Measurements from ENCODE around the gene BCL6.
A peak's percentile ranks its signal among the peaks of the same experiment; 100 is the strongest.

BCL6 gene

GRCh38 chr3:187758318-187758955 is 13.2 kb upstream of the BCL6 start:
- no peaks in the 10 kb centered on the region for H3K4me1 ChIP-seq
- H3K9me3 ChIP-seq, result no peaks in the 10 kb centered on the region
- no peaks in the 10 kb centered on the region for H3K36me3 ChIP-seq
- TF ChIP-seq, protein P1, sequence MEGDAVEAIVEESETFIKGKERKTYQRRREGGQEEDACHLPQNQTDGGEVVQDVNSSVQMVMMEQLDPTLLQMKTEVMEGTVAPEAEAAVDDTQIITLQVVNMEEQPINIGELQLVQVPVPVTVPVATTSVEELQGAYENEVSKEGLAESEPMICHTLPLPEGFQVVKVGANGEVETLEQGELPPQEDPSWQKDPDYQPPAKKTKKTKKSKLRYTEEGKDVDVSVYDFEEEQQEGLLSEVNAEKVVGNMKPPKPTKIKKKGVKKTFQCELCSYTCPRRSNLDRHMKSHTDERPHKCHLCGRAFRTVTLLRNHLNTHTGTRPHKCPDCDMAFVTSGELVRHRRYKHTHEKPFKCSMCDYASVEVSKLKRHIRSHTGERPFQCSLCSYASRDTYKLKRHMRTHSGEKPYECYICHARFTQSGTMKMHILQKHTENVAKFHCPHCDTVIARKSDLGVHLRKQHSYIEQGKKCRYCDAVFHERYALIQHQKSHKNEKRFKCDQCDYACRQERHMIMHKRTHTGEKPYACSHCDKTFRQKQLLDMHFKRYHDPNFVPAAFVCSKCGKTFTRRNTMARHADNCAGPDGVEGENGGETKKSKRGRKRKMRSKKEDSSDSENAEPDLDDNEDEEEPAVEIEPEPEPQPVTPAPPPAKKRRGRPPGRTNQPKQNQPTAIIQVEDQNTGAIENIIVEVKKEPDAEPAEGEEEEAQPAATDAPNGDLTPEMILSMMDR (IDR thresholded peaks at IDR 0.05; ENCODE audit: low read depth, low read length), result no peak
- H3K4me3 ChIP-seq (ENCODE audit: low read depth, low read length), result no peak overlapping the region
- DNase-seq, result no peak
- H3K27me3 ChIP-seq, result no peaks in the 10 kb centered on the region; the same call in 1 of the 2 replicates

- DNase-seq, result no peak
- Histone ChIP-seq H3K4me1 (no peaks in the 10 kb centered on the region), H3K9me3 (no peaks in the 10 kb centered on the region), H3K4me3 (ENCODE audit: low read depth, low read length) (no peak overlapping the region), H3K36me3 (no peaks in the 10 kb centered on the region), H3K27me3 (no peaks in the 10 kb centered on the region)
- TF ChIP-seq, protein P1 (IDR thresholded peaks at IDR 0.05; ENCODE audit: low read depth, low read length), result no peak
Measured at GRCh38 chr3:187753516-187753915, 8.2 kb upstream of the BCL6 start.

- no peak for DNase-seq
- TF ChIP-seq, protein P1 (IDR thresholded peaks at IDR 0.05; ENCODE audit: low read depth, low read length), result no peak
- no peaks in the 10 kb centered on the region for H3K27me3 ChIP-seq
- H3K9me3 ChIP-seq, result no peaks in the 10 kb centered on the region
- H3K4me1 ChIP-seq, result no peaks in the 10 kb centered on the region; the same call in 1 of the 2 replicates
- no peak overlapping the region for H3K4me3 ChIP-seq (ENCODE audit: low read depth, low read length)
- H3K36me3 ChIP-seq, result no peaks in the 10 kb centered on the region
Measured at GRCh38 chr3:187750513-187751123, 5.3 kb upstream of the BCL6 start.

GRCh38 chr3:187750006-187750512 is 4.8 kb upstream of the BCL6 start:
- TF ChIP-seq, protein P1 (IDR thresholded peaks at IDR 0.05; ENCODE audit: low read depth, low read length), result no peak
- H3K4me1 ChIP-seq, result no peaks in the 10 kb centered on the region; the same call in 1 of the 2 replicates
- DNase-seq, result no peak
- H3K27me3 ChIP-seq, result no peaks in the 10 kb centered on the region
- no peak overlapping the region for H3K4me3 ChIP-seq (ENCODE audit: low read depth, low read length)
- no peaks in the 10 kb centered on the region for H3K36me3 ChIP-seq
- no peaks in the 10 kb centered on the region for H3K9me3 ChIP-seq

DNA sequence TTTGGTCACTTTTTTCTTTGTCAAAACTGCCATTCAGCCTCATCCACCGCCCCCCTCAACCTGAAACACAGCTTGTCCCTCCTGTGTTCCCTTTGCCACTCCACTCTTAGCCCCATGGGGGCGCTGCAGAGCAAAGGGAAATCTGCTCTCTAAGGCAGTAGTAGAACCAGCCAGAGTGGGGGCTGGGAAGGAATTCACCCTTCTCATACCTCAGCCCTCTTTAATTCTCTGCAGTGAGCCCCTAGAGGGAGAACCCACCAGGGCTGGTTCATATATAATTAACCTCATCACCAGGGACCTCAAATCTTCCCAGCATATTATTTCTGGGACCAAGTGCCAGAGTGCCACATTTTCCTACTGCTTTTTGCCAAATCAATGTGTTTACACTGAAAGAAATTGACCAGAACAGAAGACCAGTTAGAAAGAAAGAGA is 2.8 kb upstream of the BCL6 start:
- Histone ChIP-seq H3K4me3 (ENCODE audit: low read depth, low read length) (no peak overlapping the region), H3K4me1 (no peaks in the 10 kb centered on the region; the same call in 1 of the 2 replicates), H3K9me3 (no peaks in the 10 kb centered on the region), H3K27me3 (peaks cover 3% of the 10 kb centered on the region; the same call in 1 of the 2 replicates), H3K36me3 (no peaks in the 10 kb centered on the region)
- peak; percentile 91 for DNase-seq
- TF ChIP-seq, protein P1 (IDR thresholded peaks at IDR 0.05; ENCODE audit: low read depth, low read length), result peak; percentile 100

GRCh38 chr3:187747506-187747905 is 2.2 kb upstream of the BCL6 start:
- Histone ChIP-seq H3K4me1 (no peaks in the 10 kb centered on the region; the same call in 1 of the 2 replicates), H3K27me3 (peaks cover 3% of the 10 kb centered on the region; the same call in 1 of the 2 replicates), H3K9me3 (no peaks in the 10 kb centered on the region), H3K4me3 (ENCODE audit: low read depth, low read length) (no peak overlapping the region), H3K36me3 (no peaks in the 10 kb centered on the region)
- TF ChIP-seq, protein P1 (IDR thresholded peaks at IDR 0.05; ENCODE audit: low read depth, low read length), result no peak
- DNase-seq, result no peak
